ENCODE measurements around the gene STK24. TPM values are rescaled to one million over a fixed set of nuclear protein-coding genes. Genes with fewer than 3 reads are reported as not detected.
A peak's percentile ranks its signal among the peaks of the same experiment; 100 is the strongest.

STK24 gene
- total and polyA plus RNA-seq, 10 of the 15 experiments (the other 5 are each of a cell fraction or from before 2014, with no cell fraction given): 7.5 to 115 (median 52.9) TPM

- TF ChIP-seq SKIL (IDR thresholded peaks at IDR 0.05; ENCODE audit: low read depth, poor library complexity, severe bottlenecking): no peak
- no peak for TF ChIP-seq ZNF622 (IDR thresholded peaks at IDR 0.05)
- TF ChIP-seq NRF1 (conservative IDR thresholded peaks at IDR 0.05; ENCODE audit: low read depth, low read length): no peak
Observed at GRCh38 chr13:98483601-98484288, 93.2 kb downstream of the STK24 start (continued).

- no peak for FAIRE-seq
- BruUV-seq (replicated peaks): no TSS peak
- Histone ChIP-seq H3K9me3 (replicated peaks; ENCODE audit: control insufficient read depth, insufficient read depth, low read length) (no peaks in the 10 kb centered on the region), H3K27me3 (replicated peaks in 1 of 2; ENCODE audit: control insufficient read depth in 2 of 2, insufficient read depth in 2 of 2, low read length in 1 of 2) (no peaks in the 10 kb centered on the region), H3K4me3 (no peak overlapping the region), H3K79me2 (ENCODE audit: control insufficient read depth, insufficient read depth, low read length) (peaks cover 68% of the 10 kb centered on the region), H3K9ac (ENCODE audit: control insufficient read depth, insufficient read depth, low read length) (no peak overlapping the region), H3K4me1 (ENCODE audit: control insufficient read depth, insufficient read depth, low read length) (peaks cover 77% of the 10 kb centered on the region), H4K20me1 (ENCODE audit: control insufficient read depth, insufficient read depth) (no peaks in the 10 kb centered on the region; the same call in 1 of the 2 replicates), H3K36me3 (ENCODE audit: control insufficient read depth in 2 of 2, insufficient read depth in 2 of 2, low read length in 1 of 2) (peaks cover 0 to 2% of the 10 kb centered on the region in 2 experiments; a peak in 2 of 4 replicates), H3K4me2 (ENCODE audit: control insufficient read depth, insufficient read depth) (peak overlapping the region; percentile 1; the same call in 1 of the 2 replicates), H3K27ac (ENCODE audit: control insufficient read depth, insufficient read depth) (peak overlapping the region; percentile 27), H2AFZ (ENCODE audit: control insufficient read depth, low read depth, low read length) (no peak overlapping the region)
- no peak for DNase-seq (ENCODE audit: low read depth, low spot score)
- intact Hi-C loops (cut with micrococcal nuclease; ENCODE audit: unreplicated experiment): no loop called here
- in situ Hi-C loops (cut with MboI): no loop called here
- SMC1A ChIA-PET (ENCODE audit: uncharacterized antibody, unreplicated experiment): interaction anchor here (0.9 to 7.2 kb wide), 15 partner anchors 10 to 189 kb away, joined by 3 to 38 read pairs (median 5); no protein-coding TSS in a partner anchor
- 76% methylated on average over 25 of the region's 28 CpGs for WGBS (ENCODE audit: insufficient coverage, insufficient replicate concordance, low lambda C conversion rate, missing lambda C conversion rate)
- RAD21 ChIA-PET (ENCODE audit: unreplicated experiment): interaction anchor here (1.0 to 6.0 kb wide), 9 partner anchors 16 to 170 kb away, joined by 3 to 40 read pairs (median 8); no protein-coding TSS in a partner anchor
- CTCF ChIA-PET: interaction anchor here (0.6 to 4.8 kb wide), 17 partner anchors 16 to 632 kb away, joined by 3 to 56 read pairs (median 4); no protein-coding TSS in a partner anchor
- POLR2A ChIA-PET: interaction anchor here (0.6 to 2.2 kb wide), 2 partner anchors 8 to 34 kb away, joined by 4 to 7 read pairs; no protein-coding TSS in a partner anchor
- peak; percentile 39 for ATAC-seq
- no peak for TF ChIP-seq SREBF1 (IDR thresholded peaks at IDR 0.05; ENCODE audit: low read length)
- TF ChIP-seq IRF4 (IDR thresholded peaks at IDR 0.05; ENCODE audit: low read depth, low read length): 0 out of 2 replicates have a peak, but pooled peaks have one; percentile 7
- TF ChIP-seq MEF2B (IDR thresholded peaks at IDR 0.05; ENCODE audit: partially characterized antibody, poor library complexity, severe bottlenecking): peak; percentile 67
- TF ChIP-seq CTCF (IDR thresholded peaks at IDR 0.05 in 2 of 3, conservative IDR thresholded peaks at IDR 0.05 in 1 of 3; ENCODE audit: control insufficient read depth in 2 of 3, extremely low read depth in 1 of 3, insufficient read depth in 1 of 3, low read depth in 3 of 3, low read length in 3 of 3): peak; percentile 46 to 54 (median 48)
- 0 out of 2 replicates have a peak, but pooled peaks have one; percentile 14 for TF ChIP-seq MEF2A (IDR thresholded peaks at IDR 0.05; ENCODE audit: insufficient read depth, low read depth, low read length)
- TF ChIP-seq EED (IDR thresholded peaks at IDR 0.05; ENCODE audit: low read depth): peak; percentile 66
- TF ChIP-seq FOXM1 (IDR thresholded peaks at IDR 0.05; ENCODE audit: low read depth, low read length): peak; percentile 36; the same call in 1 of the 2 replicates
- 0 out of 2 replicates have a peak, but pooled peaks have one; percentile 40 for TF ChIP-seq MAX (IDR thresholded peaks at IDR 0.05; ENCODE audit: low read depth, low read length)
- peak; percentile 45 to 72; a peak in 2 of 4 replicates for TF ChIP-seq BHLHE40 (IDR thresholded peaks at IDR 0.05; ENCODE audit: borderline replicate concordance in 1 of 2, low read depth in 2 of 2, low read length in 1 of 2)
- TF ChIP-seq SMC3 (IDR thresholded peaks at IDR 0.05; ENCODE audit: borderline replicate concordance, low read length): peak; percentile 41; the same call in 1 of the 2 replicates
Observed at GRCh38 chr13:98482476-98483444, 94.1 kb downstream of the STK24 start.
